NB4 (cell line): ENCODE measurements around the gene ZKSCAN8.

ENCODE experiments used
- MYC ChIP-seq: IDR thresholded peaks from 2 replicates; pipeline ENCODE4 v1.6.1; 2011; ENCODE audit warnings: low read depth, low read length
- POLR2A ChIP-seq: IDR thresholded peaks from 2 replicates; pipeline ENCODE4 v1.6.1; 2011; ENCODE audit warnings: mild to moderate bottlenecking; ENCODE audit not compliant: insufficient read length; ENCODE audit errors: extremely low read depth
- TF ChIP-seq, protein P1 (sequence below): IDR thresholded peaks from one replicate; pipeline ENCODE4 v1.5.1; 2012; ENCODE audit warnings: low read depth, low read length
- TF ChIP-seq, protein P2 (sequence below): IDR thresholded peaks from 2 replicates; pipeline ENCODE4 v1.6.1; 2011; ENCODE audit warnings: low read depth, low read length

DNA sequence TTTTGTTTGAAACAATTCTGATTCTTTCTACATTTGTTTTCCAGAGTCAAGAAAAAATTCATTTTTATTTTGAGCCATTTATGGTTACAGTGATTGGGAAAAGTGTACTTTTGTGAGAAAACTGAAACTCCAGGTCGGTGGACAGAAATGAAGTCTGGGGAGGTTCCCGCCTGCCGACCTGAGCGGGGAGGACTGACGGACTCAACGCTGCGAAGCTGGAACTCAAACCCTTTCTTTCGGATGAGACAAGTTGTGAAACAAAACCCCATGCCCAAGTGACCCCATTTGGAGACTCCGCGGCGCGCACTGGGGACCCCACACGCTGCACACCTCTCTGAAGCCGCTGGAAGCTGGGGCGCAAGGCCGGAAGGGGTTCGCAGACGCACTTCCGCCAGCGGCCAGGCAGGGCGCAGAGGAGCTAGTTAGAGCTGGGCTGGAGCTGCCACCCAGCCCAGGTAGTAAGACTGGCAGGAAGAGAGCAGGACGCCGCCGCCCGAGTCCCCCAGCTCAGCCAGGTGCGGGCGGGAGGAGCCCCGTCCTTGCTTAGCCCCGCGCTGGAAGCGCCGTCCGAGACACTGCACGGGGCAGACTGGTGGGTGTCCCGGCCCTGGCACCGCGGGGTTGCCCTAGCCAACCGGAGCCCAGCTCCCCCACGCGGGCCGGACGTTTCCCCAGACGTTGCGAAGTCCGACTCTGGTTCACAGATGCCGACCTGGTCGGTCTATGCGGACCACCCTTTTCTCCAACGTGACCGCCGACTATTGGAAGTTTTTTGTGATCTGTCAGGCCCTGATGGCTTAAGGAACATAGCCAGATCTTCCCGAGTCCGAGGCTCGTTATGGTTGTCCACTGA is 37.1 kb upstream of the ZKSCAN8 start:
- peak; percentile 94 for TF ChIP-seq POLR2A
- peak; percentile 61 for TF ChIP-seq MYC
- TF ChIP-seq, protein P1, sequence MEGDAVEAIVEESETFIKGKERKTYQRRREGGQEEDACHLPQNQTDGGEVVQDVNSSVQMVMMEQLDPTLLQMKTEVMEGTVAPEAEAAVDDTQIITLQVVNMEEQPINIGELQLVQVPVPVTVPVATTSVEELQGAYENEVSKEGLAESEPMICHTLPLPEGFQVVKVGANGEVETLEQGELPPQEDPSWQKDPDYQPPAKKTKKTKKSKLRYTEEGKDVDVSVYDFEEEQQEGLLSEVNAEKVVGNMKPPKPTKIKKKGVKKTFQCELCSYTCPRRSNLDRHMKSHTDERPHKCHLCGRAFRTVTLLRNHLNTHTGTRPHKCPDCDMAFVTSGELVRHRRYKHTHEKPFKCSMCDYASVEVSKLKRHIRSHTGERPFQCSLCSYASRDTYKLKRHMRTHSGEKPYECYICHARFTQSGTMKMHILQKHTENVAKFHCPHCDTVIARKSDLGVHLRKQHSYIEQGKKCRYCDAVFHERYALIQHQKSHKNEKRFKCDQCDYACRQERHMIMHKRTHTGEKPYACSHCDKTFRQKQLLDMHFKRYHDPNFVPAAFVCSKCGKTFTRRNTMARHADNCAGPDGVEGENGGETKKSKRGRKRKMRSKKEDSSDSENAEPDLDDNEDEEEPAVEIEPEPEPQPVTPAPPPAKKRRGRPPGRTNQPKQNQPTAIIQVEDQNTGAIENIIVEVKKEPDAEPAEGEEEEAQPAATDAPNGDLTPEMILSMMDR, result peak; percentile 32
- TF ChIP-seq, protein P2, sequence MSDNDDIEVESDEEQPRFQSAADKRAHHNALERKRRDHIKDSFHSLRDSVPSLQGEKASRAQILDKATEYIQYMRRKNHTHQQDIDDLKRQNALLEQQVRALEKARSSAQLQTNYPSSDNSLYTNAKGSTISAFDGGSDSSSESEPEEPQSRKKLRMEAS, result peak; percentile 73
